Stimulated activated CD4-positive, alpha-beta T cell treated with anti-CD3 and anti-CD28 coated beads, TNF-alpha, amount 100 ng/mL, for 4 hours (primary cell): ENCODE data around the gene MYO3B.

Experiments
- DNase-seq, 3 experiments: peaks; one replicate each; pipeline ENCODE4 v3.0.0-alpha.2; 2020; ENCODE audit warnings: low read depth in 3 of 3

MYO3B gene

GRCh38 chr2:170371231-170371998 lies 193.5 kb downstream of the MYO3B start:
- no peak for DNase-seq

GRCh38 chr2:170375192-170375591 lies 197.2 kb downstream of the MYO3B start:
- no peak for DNase-seq

DNA sequence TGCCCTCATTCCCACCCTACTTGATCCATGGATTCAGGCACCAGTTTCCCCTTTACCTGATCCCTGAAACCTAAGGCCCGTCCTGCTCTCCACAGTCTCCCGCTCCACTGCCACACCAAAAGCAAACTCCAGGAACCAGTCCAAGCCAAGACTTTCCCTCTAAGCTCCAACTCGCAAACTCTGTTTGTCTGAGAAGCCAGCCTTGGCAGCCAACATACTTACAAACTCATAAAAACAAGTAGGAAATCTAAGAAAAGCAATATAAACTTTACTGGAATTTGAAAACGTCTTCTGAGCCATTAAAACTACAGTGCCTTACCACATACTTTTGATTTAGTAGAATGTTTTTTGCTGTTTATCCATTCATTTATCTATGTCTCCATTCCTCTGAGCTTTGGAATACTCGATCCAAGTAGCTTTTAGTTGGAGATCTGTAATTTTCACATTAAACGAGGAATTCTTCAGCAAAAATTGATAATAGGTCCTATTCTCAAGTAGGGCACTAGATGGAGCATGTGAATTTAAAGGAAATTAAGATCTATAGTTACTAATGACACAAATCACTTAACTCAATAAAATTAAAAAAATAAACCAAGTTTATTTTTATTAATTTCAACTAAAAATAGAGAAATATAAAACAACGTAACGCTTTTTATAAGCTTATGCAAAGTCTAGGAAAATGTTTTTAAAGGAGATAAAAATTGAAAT lies 199.7 kb downstream of the MYO3B start:
- DNase-seq = no peak

DNA sequence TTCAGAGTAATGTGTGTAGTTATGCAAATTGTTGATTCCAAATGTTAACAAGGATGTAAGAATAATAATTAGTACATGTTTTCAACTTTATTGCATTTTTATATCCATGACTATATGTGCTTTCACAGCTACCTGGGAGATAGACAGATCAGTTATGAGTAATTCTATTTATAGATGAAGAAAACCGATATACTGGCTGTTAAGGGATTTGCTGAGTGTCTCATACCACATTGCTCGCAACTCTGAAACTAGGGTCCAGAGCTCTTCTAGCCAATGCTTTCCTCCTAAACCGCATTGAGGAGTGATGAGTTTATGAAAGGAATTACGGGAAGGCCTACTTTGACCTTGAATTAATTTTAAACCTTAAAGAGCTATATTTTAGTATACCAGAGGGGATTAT lies 202.3 kb downstream of the MYO3B start:
- no peak for DNase-seq

DNA sequence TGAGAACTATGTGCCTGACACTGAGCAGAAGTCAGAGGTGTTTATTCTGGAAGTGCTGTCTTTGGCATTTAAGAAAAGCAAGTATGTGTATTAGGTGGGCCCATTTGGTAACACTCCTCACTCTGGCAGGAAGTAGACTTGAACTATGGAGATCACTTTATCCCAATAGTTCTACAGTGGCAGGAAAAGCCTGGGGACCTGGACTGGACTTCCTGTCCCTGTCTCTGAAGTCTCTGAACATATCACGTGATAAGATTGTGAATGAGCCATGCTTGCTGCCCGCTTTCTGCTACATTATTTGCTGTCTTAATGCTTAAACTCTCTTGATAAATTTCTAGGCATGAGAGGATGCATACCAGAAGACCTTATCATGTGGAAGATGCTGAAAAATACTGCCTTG lies 203.7 kb downstream of the MYO3B start:
- no peak for DNase-seq

DNA sequence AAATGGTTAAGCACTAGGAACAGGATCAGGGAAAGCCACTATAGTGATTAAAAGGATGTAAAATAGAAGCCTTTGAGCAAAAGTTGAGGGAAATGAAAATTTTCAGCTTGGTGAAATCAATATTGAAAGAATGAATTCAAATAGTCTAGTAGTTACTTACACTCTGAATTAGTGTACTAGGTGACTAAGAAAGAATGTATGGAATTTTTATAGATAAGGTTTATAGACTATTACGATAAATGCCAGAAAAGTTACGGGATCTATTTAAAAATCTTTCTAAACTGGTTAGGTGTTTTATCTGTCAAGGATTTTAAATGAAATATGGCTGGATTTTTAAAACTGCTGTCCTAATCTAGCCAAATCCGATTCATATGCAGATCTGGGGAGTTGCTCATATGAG lies 208.6 kb downstream of the MYO3B start:
- DNase-seq = no peak

- DNase-seq = no peak
Measured at GRCh38 chr2:170391018-170391417, 213.1 kb downstream of the MYO3B start.

DNA sequence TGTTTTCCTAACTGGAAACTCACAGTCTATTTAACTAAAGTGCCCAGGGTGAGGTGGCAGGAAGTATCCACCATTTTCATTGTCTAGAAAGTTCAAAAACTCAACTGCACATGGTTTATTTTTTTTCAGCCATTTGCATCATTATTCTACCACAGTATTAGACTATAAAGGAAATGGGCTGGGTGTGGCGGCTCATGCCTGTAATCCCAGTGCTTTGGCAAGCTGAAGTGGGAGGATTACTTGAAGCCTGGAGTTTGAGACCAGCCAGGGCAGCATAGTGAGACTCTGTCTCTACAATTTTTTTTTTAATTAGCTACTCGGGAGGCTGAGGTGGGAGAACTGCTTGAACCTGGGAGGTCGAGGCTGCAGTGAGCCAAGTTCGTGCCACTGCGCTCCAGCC lies 213.8 kb downstream of the MYO3B start:
- no peak for DNase-seq

DNA sequence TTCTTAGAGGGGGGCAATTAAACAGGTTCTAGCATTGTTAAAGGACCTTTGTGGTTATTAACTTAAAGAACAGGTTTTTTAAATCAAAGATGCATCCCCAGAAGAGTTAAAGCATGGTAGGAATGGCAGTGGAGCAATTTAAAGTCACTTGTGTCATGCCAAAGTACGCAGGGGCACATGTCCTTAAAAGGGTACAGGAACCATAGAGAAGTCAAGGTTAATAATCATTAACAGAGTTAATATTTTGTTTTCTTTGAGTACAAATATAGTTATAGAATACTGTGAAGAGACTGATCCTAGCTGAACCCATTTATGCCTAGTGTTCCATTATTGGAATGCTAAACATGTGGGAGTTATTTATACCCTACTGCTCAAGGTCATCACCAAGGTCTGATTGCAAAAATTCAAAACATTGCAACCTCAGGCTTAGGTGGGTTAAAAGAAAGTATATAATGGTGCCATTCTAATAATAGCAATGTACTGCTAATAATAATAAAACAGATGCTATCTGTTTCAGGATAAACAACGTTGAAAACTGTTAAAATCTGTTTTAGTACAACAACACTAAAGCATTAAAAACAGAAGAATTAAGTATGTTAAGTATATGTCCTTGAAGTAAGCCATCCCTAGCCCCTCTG lies 216.0 kb downstream of the MYO3B start:
- DNase-seq = no peak

GRCh38 chr2:170394641-170395387 lies 216.9 kb downstream of the MYO3B start:
- DNase-seq = no peak

GRCh38 chr2:170396799-170397459 lies 219.0 kb downstream of the MYO3B start:
- no peak for DNase-seq

- no peak for DNase-seq
Measured at GRCh38 chr2:170401187-170401586, 223.2 kb downstream of the MYO3B start.

DNA sequence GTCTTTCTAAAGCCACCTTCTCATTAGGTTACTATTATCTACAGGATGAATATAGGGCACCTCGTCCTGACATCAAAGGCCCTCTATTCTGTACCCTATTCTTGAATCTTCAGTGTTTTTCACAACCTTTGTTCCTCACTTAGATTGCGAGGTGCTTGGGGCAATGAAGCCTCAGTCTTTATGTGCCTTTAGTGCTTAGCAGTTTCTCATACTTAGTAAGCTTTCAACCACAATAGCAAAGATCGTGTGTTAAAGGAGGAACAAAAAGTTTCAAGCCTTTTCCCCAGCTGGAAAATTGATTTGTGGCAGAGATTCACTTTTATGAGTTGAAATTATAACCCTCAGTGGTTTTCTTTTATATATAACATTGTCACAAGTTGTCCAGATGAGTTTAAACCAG lies 226.9 kb downstream of the MYO3B start:
- DNase-seq = no peak

GRCh38 chr2:170405326-170405725 lies 227.4 kb downstream of the MYO3B start:
- DNase-seq = no peak

DNA sequence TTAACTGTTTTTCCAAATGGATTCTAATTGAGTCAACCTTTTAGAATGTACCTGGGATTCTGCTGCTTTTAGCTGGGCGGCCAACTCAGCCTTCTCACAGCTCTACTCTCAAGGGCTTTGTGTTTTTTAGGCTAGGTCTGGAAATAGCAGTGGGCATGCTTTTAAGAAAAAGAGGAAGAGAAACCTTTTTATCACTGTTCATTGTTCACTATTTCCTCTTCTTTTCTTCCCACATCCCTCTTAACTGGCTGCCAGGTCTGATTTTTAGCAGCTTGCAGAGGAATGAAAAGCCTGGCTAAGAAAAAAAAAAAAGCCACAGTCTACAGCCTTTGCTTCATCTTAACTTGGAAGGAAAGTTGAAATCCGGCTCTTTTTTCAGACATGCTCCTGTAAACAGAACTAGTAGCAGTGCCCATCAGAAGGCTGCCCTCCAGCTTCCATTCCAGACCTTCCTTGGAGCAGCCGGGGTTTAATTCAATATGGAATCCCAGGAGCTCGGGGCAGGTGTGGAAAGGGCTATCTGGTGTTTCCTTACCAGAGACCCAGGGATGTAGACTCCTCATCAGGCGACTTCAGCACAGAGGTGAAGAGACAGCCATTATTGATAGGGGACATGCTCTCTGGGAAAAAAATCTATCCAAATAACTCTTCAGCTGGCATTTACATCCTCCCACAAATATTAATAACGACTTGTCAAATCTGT lies 230.7 kb downstream of the MYO3B start:
- DNase-seq = no peak

- DNase-seq = peak; percentile 27 to 64 (median 53)
Measured at GRCh38 chr2:170409164-170409535, 231.2 kb downstream of the MYO3B start.

GRCh38 chr2:170411660-170412059 lies 233.7 kb downstream of the MYO3B start:
- no peak for DNase-seq

DNA sequence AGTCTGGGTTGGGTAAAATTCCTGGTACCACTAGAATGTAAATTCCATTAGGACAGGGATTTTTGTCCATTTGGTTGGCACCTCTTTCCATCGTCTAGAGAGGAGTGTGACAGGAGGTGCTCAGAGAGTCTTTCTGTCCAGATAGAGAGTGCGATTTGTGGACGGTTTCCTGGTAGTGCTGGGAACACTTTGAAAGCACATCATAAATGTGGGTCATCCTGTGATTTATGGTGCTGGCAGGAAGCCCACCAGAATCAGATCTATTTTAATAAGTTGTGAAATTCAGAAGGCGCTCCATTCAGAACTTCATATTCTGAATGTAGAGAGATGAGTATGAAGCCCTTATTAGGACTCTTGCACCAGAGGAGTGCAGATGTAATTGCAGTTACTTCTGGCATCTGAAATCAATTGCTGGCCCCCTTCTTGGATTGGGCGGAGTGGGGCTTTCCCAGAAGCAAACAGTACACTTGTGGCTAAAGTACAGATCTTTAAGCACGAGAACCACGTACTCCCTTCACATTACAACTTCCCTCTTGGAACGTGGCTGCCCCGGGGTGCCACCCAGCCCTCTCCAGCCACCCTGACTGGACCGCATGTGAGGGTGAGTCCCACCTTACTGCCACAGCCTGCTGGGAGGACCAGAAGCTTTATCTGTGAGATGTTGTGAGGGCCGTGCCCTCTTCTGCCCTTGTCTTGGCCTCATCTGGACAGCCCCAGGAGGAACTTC lies 243.2 kb downstream of the MYO3B start:
- DNase-seq = no peak

GRCh38 chr2:170423919-170424318 lies 246.0 kb downstream of the MYO3B start:
- DNase-seq = no peak

DNA sequence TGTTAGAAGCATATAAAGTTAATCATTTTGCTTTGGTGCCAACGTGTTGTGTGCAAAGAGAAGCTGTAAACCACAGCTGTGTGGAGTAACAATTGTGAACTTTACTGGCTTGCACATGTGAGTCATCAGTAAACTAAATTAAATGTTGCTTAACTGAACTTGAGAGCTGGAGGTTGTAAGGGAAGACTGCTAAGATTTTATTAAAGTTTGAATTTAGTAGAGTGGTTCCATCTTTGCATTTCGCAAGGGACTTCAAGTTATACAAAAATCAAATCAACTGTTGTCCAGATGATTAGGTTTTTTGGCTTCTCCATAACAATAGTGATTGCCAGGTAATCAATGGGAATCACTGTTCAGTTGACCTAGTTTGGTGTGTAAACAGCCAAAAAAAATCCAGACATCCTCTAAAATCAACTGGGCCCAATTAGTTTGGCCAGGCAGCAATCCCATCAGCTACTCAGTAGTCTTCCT lies 247.4 kb downstream of the MYO3B start:
- DNase-seq = no peak
